Measurements from ENCODE around the gene PALD1.

The PALD1 gene

DNA sequence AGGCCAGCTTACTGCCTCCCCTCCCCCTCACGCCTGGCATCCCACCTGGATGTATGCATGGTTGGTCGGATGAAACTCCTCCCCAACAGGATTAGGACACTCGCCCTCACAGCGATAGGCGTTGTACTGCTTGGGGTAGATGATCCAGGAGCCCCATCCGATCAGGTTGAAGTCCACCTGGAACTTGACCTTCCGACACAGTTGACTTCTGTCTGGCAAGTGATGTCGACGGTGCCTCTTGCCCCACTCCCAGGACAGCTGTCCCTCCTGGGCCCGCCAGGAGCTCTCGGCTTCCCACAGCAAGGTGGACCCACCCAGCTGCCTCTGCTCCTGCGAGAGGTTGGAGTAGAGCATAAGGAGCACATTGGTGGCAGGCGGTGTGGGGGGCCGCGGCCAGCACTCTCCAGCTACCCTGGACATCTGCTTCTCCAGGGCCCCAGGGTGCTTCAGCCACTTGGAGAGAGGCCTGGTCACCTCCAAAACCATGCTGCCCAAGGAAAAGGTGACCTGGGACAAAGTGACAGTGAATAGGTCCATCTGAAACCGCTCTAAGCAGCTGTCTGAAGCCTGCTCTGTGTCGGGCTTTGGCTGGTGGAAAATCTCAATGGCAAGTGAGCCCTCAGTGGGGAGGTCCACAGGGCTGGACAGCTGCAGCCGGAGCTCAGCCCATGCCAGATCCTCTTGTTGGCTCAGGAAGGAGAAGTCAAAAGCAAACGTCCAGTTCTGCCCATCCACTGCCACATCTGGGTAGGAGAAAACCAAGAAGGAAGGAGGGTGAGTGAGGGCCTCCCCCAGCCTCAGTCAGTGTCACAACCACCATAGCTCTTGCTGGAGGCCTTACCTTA lies 43.1 kb upstream of the PALD1 start:
- in situ Hi-C loops (cut with HindIII; ENCODE audit: low sequenced_read_pairs), result no loop called here
- no peak overlapping the region for H3K4me3 ChIP-seq (ENCODE audit: low read depth, low read length)
- TF ChIP-seq, protein P1, sequence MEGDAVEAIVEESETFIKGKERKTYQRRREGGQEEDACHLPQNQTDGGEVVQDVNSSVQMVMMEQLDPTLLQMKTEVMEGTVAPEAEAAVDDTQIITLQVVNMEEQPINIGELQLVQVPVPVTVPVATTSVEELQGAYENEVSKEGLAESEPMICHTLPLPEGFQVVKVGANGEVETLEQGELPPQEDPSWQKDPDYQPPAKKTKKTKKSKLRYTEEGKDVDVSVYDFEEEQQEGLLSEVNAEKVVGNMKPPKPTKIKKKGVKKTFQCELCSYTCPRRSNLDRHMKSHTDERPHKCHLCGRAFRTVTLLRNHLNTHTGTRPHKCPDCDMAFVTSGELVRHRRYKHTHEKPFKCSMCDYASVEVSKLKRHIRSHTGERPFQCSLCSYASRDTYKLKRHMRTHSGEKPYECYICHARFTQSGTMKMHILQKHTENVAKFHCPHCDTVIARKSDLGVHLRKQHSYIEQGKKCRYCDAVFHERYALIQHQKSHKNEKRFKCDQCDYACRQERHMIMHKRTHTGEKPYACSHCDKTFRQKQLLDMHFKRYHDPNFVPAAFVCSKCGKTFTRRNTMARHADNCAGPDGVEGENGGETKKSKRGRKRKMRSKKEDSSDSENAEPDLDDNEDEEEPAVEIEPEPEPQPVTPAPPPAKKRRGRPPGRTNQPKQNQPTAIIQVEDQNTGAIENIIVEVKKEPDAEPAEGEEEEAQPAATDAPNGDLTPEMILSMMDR (IDR thresholded peaks at IDR 0.05; ENCODE audit: low read depth, low read length), result no peak
- no peak for DNase-seq (ENCODE audit: low read depth, low spot score)

DNA sequence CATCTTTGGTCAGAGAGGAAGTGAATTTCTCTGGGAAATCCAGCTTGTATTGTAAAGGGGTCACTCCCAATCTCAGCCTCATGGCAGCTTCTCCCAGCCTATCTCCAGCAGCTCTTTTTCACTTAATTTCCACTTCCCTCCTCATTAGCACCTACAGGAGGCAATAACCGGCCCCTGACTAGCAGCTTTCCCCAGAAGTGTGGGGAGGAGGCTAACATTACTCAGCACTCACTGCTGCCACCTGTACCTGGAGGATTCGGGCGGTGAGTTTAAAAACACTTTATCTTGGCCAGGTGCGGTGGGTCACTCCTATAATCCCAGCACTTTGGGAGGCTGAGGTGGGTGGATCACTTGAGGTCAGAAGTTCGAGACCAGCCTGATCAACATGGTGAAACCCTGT lies 40.8 kb upstream of the PALD1 start:
- TF ChIP-seq, protein P1 (IDR thresholded peaks at IDR 0.05; ENCODE audit: low read depth, low read length), result no peak
- no peak overlapping the region for H3K4me3 ChIP-seq (ENCODE audit: low read depth, low read length)
- in situ Hi-C loops (cut with HindIII; ENCODE audit: low sequenced_read_pairs), result no loop called here
- no peak for DNase-seq (ENCODE audit: low read depth, low spot score)

DNA sequence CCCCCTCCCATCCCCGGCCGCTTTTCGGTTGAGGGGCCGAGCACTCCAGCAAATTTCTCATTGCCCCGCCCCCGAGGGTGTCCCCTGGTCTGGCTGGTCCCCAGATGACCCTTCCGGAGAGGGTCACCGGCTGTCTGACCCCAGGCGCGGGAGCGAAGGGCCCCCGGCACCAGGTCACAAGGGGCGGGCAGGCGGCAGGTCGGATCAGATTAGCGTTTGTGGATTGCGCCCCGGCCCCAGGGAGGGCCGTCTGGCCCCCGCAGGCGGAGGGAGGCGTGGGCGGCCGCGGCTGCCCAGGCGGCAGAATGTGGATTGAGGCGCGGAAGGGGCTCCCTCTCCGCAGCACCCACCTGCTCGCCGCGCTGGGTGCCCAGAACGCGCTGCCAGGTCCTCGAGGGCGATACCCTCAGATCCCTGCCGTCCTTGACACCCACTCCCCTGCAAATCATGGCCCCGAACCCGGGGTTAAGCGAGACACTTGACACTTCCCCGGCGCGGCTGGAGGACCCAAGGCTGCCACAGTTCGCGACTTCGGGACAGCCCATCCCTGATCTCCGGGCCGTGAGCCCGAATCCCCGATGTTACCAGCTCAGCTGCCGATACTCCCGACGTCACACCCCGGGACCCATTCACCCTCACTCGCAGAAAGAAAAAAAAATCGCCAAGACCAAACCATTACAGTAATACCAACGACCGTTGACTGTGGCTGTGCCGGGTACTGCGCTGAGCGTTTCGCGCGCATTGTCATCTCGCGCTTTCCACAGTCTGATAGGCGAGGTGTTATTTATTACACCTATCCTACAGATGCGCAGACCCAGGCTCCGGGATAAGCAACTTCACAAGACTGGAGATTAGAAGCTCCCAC lies 38.0 kb upstream of the PALD1 start:
- no peak for DNase-seq (ENCODE audit: low read depth, low spot score)
- peak overlapping the region; percentile 5 for H3K4me3 ChIP-seq (ENCODE audit: low read depth, low read length)
- TF ChIP-seq, protein P1 (IDR thresholded peaks at IDR 0.05; ENCODE audit: low read depth, low read length), result no peak
- in situ Hi-C loops (cut with HindIII; ENCODE audit: low sequenced_read_pairs), result no loop called here

DNA sequence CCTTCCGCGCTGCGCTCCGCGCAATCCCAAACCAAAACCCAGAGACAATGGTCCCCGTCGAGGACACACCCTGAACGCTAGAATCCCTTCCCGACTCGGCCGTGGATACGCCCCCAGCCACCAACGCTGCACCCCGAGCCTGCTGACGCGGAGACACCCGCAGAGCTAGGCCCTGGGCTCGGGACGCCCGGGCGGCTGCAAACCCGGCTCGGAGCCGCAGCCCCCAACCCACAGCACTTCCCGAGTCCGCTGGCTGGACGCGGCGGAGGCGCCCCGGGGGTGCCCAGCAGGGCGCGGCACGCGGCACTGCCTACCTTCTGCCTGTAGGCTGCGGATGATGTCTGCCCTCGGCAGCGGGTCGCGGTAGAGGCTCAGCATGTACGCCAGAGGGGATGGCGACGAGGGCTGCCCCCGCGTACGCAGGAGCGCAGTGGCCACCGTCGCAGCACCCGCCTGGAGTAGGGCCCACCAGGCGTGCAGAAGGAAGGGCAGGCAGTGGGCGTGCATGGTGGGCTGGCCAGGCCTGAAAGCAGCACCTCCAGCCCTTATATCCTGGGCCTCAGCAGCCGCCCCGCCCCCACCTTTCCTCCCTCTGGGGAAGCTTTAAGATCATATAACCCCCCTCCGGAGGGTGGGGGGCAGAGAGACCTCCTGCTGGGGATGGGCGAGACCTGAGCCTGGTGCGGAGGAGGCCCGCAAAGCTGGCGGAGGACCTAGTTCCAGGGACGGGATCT lies 37.2 kb upstream of the PALD1 start, which contains the start of gene NODAL:
TSS of gene NODAL (minus strand) at position 521 of the 734 bp plus-strand sequence. CDS start at position 507, 14 bp downstream.
- TF ChIP-seq, protein P1 (IDR thresholded peaks at IDR 0.05; ENCODE audit: low read depth, low read length), result no peak
- no peak for DNase-seq (ENCODE audit: low read depth, low spot score)
- H3K4me3 ChIP-seq (ENCODE audit: low read depth, low read length), result peak within 1 kb of the TSS; percentile 5
- in situ Hi-C loops (cut with HindIII; ENCODE audit: low sequenced_read_pairs), result no loop called here

DNA sequence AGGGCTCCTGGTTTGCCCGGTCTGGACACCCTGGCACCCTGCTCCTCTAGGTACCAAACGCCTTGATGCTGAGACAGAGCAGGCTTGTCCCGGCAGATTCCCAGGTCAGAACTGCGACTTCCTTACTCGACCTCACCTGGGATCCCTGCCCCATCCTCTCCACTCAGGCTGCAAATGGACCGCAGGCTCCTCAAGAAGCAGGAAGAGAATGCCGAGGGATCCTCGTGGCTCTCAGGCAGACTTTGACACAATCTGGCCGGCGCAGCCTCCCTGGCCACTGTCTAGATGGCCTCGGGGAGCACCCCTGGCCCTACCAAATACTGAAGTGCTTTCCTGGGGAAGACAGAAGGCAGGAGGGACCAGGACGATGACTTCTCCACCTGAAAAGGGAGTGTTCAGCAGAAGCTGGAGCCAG lies 36.7 kb upstream of the PALD1 start:
- TF ChIP-seq, protein P1 (IDR thresholded peaks at IDR 0.05; ENCODE audit: low read depth, low read length), result no peak
- in situ Hi-C loops (cut with HindIII; ENCODE audit: low sequenced_read_pairs), result no loop called here
- DNase-seq (ENCODE audit: low read depth, low spot score), result no peak
- H3K4me3 ChIP-seq (ENCODE audit: low read depth, low read length), result no peak overlapping the region
